ENCODE data around the gene PEA15. TPM values are rescaled to one million over a fixed set of nuclear protein-coding genes. Genes with fewer than 3 reads are reported as not detected.

Gene PEA15
- total and polyA plus RNA-seq, 9 of the 15 experiments (the other 6 are each of a cell fraction or from before 2014, with no cell fraction given) = 8.2 to 175 (median 35.4) TPM

DNA sequence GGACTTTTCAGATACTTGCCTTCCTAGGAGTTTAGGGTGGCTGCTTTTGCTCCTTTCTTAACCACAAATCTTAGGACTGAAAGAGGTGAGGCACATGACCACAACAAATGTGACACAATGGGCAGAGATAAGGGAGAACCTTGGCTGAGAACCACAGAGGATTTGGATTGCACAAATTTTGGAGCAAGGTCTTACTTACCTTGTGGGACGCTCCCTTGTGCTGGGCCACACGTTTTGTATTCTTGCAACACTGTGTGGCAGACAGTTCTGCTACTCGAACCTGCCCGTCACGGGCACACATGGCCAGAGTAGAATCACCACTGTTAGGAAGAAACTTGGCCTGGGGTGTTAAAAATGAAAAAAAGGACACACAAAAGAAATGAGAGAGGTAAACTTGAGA is 33.2 kb downstream of the PEA15 start:
- Histone ChIP-seq H3K4me1 (replicated peaks in 1 of 2; ENCODE audit: control insufficient read depth in 2 of 2, insufficient read depth in 2 of 2, low read length in 2 of 2) (peaks cover 0 to 3% of the 10 kb centered on the region in 2 experiments; a peak in 1 of 5 replicates), H3K27me3 (ENCODE audit: control insufficient read depth in 2 of 2, insufficient read depth in 2 of 2, low read length in 2 of 2) (no peaks in the 10 kb centered on the region), H3K36me3 (ENCODE audit: control insufficient read depth, insufficient read depth, low read length) (peaks cover 95% of the 10 kb centered on the region), H3K79me2 (ENCODE audit: control insufficient read depth, insufficient read depth, low read length) (0 out of 3 replicates have a peak, but pooled peaks cover 4% of the 10 kb centered on the region), H3K9me1 (ENCODE audit: control insufficient read depth, insufficient read depth, low read length) (no peaks in the 10 kb centered on the region), H3K27ac (ENCODE audit: extremely low read depth, low read depth, low read length) (no peak overlapping the region), H3K4me3 (no peak overlapping the region), H2AFZ (ENCODE audit: low read depth, low read length) (no peak overlapping the region), H3K9me3 (replicated peaks; ENCODE audit: control insufficient read depth, insufficient read depth, low read depth, low read length) (no peaks in the 10 kb centered on the region), H3K4me2 (ENCODE audit: insufficient read depth, low read length) (no peak overlapping the region), H3K9ac (ENCODE audit: insufficient read depth in 1 of 2, low read depth in 2 of 2, low read length in 2 of 2) (no peak overlapping the region), H4K20me1 (replicated peaks; ENCODE audit: control insufficient read depth, insufficient read depth, low read length) (0 out of 2 replicates have a peak, but pooled peaks cover 3% of the 10 kb centered on the region)
- in situ Hi-C loops (cut with MboI) (no loop called here), intact Hi-C loops (cut with micrococcal nuclease) (no loop called here)
- DNase-seq (ENCODE audit: extremely low read depth in 1 of 4, low spot score in 3 of 4) (no peak), ATAC-seq (no peak), FAIRE-seq (no peak)
- ChIA-PET POLR2A (interaction anchor here (0.5 to 5.4 kb wide), 6 partner anchors 8 to 369 kb away, joined by 3 to 20 read pairs (median 4); partner anchors contain the start of gene PEX19), CTCF (ENCODE audit: low intra/inter-chr PET ratio) (no interaction called here)
- no TSS peak for BruUV-seq (replicated peaks)
- no peak for TF ChIP-seq CBX3 (IDR thresholded peaks at IDR 0.05; ENCODE audit: borderline replicate concordance in 1 of 2, low read length in 2 of 2)
- TF ChIP-seq, protein P1, sequence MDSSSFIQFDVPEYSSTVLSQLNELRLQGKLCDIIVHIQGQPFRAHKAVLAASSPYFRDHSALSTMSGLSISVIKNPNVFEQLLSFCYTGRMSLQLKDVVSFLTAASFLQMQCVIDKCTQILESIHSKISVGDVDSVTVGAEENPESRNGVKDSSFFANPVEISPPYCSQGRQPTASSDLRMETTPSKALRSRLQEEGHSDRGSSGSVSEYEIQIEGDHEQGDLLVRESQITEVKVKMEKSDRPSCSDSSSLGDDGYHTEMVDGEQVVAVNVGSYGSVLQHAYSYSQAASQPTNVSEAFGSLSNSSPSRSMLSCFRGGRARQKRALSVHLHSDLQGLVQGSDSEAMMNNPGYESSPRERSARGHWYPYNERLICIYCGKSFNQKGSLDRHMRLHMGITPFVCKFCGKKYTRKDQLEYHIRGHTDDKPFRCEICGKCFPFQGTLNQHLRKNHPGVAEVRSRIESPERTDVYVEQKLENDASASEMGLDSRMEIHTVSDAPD (CRISPR knock-in tag; IDR thresholded peaks at IDR 0.05) = no peak
- no peak for TF ChIP-seq SRSF7 (optimal IDR thresholded peaks at IDR 0.05; ENCODE audit: low read depth, low read length)
- TF ChIP-seq DMBX1 (CRISPR knock-in tag; IDR thresholded peaks at IDR 0.05; ENCODE audit: borderline replicate concordance) = no peak
- no peak for TF ChIP-seq ZC3H4 (CRISPR knock-in tag; IDR thresholded peaks at IDR 0.05; ENCODE audit: borderline replicate concordance)
- TF ChIP-seq, protein P2, sequence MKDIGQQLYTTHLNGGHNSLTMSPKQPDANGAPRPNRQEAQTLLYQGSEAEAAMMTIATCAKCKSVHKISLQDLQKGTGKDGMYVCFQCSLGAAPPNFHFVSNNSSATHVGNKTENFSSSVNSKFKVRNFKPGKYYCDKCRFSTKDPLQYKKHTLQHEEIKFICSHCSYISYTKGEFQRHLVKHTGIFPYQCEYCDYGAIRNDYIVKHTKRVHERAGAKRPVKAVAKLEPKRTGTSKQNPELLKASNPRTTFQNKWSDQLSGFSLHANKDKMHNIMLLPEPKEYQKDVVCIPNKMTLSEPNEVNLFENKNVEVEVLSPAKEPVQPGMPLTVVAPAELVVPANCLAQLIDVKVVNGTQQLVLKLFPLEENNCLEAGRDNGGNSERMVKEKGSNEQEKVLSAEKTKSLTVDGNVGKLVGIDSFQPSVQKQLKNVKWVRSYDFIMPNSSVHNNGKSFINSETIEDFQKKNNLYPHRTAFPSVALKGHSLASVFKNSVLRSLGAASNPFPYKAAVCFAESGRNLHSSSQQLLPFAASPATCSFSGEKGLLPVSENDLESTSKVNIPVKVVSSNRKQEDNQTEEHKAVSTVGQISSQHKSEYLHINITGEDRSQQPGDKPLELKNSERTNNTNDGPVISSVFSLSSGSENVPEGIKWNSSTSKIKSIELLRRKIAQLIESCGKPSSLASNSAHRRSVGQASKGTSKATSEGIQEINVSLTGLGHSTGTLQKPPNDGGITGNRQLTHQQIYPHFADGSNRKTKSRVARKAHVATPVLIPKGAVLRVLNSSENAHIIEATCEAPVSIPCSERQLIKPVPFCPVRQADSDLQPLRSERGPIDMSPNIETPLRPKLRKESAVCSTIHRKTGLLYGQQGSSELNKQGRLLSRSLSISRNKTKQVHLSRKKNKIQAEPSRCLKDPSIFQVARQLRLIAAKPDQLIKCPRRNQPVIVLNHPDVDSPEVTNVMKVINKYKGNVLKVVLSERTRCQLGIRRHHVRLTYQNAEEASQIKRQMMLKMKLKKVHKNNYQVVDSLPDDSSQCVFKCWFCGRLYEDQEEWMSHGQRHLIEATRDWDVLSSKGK (CRISPR knock-in tag; IDR thresholded peaks at IDR 0.05) = no peak
- 84% methylated on average over 5 of the region's 5 CpGs for WGBS (ENCODE audit: insufficient coverage, low coverage, missing lambda C conversion rate)
